GM19463 (cell line): ENCODE results near the gene IREB2.

Experiments used
- ATAC-seq: cut with Tn5 transposase; IDR thresholded peaks from one replicate; pipeline ENCODE4 v1.9.1; 2021; ENCODE audit warnings: mild to moderate bottlenecking, moderate library complexity; ENCODE audit not compliant: unreplicated experiment

The IREB2 gene

GRCh38 chr15:78406016-78406585, 31.9 kb upstream of the IREB2 start:
- no peak for ATAC-seq

GRCh38 chr15:78407608-78408354, 30.2 kb upstream of the IREB2 start:
- ATAC-seq: no peak

- no peak for ATAC-seq
These were observed 29.7 kb upstream of the IREB2 start for GRCh38 chr15:78408355-78408640.

GRCh38 chr15:78408961-78409360, 29.1 kb upstream of the IREB2 start:
- no peak for ATAC-seq

- no peak for ATAC-seq
These were observed 27.0 kb upstream of the IREB2 start for GRCh38 chr15:78411061-78411460.

GRCh38 chr15:78414621-78415250, 23.3 kb upstream of the IREB2 start:
- ATAC-seq: no peak

GRCh38 chr15:78415284-78415683, 22.7 kb upstream of the IREB2 start:
- no peak for ATAC-seq

- no peak for ATAC-seq
These were observed 20.0 kb upstream of the IREB2 start for GRCh38 chr15:78417754-78418630.

GRCh38 chr15:78418686-78419085, 19.3 kb upstream of the IREB2 start:
- no peak for ATAC-seq

- no peak for ATAC-seq
These were observed 18.6 kb upstream of the IREB2 start for GRCh38 chr15:78419367-78419766.

- no peak for ATAC-seq
These were observed 17.8 kb upstream of the IREB2 start for GRCh38 chr15:78420220-78420619.

- no peak for ATAC-seq
These were observed 17.2 kb upstream of the IREB2 start for GRCh38 chr15:78420766-78421165.

GRCh38 chr15:78421238-78421965, 16.6 kb upstream of the IREB2 start:
- no peak for ATAC-seq

GRCh38 chr15:78422571-78423340, 15.3 kb upstream of the IREB2 start:
- no peak for ATAC-seq

GRCh38 chr15:78424673-78425072, 13.3 kb upstream of the IREB2 start:
- no peak for ATAC-seq

GRCh38 chr15:78425643-78426042, 12.4 kb upstream of the IREB2 start:
- no peak for ATAC-seq

GRCh38 chr15:78426300-78426699, 11.7 kb upstream of the IREB2 start:
- ATAC-seq: no peak

- ATAC-seq: no peak
These were observed 10.1 kb upstream of the IREB2 start for GRCh38 chr15:78427953-78428352.

- ATAC-seq: no peak
These were observed 8.5 kb upstream of the IREB2 start for GRCh38 chr15:78429477-78429876.

GRCh38 chr15:78431955-78432354, 6.1 kb upstream of the IREB2 start:
- ATAC-seq: no peak
